Measurements from ENCODE around the gene RAD21L1. TPM values are rescaled to one million over a fixed set of nuclear protein-coding genes. Genes with fewer than 3 reads are reported as not detected.

Gene RAD21L1
- polyA plus RNA-seq, 1 donor from 2014 or later: not detected

DNA sequence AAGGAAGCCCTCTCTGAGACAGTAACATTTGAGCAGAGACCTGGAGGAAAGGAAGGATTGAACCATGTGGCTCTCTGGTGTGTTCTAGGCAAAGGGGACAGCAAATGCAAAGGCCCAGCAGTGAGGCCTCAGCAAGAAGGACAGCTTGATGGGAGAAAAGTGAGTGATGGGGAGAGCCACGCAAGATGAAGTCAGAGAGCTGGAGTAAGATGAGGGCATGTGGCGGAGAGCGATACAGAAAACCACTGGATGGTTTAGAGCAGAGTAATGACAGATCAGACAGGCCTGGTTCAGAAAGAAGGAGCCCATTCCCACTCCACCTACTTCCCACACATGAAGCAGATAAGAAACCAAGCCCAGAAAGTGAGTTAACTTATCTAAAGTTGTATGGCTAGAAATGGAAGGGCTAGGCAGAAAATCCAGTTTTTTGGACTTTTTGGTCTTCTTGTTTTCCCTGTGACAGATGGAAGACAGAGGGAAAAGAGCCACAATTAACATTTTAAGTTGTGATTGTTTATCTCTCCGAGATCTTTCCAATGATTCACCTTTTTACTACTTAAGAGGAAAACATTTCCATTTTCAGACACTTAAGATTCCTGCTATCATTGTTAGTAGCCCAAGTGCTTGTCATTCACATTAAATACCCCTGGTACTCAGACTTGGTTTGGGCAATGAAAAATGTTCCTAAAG lies 39.5 kb downstream of the RAD21L1 start:
- TF ChIP-seq EP300 (conservative IDR thresholded peaks at IDR 0.05; ENCODE audit: poor library complexity, severe bottlenecking) (no peak), MXI1 (conservative IDR thresholded peaks at IDR 0.05; ENCODE audit: poor library complexity, severe bottlenecking) (no peak), EZH2 (IDR thresholded peaks at IDR 0.05; ENCODE audit: borderline replicate concordance, insufficient read depth, low read length, poor library complexity, severe bottlenecking) (no peak), RAD21 (conservative IDR thresholded peaks at IDR 0.05) (no peak), POLR2AphosphoS5 (IDR thresholded peaks at IDR 0.05) (no peak), TAF1 (IDR thresholded peaks at IDR 0.05; ENCODE audit: low read depth) (no peak), SMC3 (conservative IDR thresholded peaks at IDR 0.05; ENCODE audit: poor library complexity) (no peak)
- TF ChIP-seq, protein P1, sequence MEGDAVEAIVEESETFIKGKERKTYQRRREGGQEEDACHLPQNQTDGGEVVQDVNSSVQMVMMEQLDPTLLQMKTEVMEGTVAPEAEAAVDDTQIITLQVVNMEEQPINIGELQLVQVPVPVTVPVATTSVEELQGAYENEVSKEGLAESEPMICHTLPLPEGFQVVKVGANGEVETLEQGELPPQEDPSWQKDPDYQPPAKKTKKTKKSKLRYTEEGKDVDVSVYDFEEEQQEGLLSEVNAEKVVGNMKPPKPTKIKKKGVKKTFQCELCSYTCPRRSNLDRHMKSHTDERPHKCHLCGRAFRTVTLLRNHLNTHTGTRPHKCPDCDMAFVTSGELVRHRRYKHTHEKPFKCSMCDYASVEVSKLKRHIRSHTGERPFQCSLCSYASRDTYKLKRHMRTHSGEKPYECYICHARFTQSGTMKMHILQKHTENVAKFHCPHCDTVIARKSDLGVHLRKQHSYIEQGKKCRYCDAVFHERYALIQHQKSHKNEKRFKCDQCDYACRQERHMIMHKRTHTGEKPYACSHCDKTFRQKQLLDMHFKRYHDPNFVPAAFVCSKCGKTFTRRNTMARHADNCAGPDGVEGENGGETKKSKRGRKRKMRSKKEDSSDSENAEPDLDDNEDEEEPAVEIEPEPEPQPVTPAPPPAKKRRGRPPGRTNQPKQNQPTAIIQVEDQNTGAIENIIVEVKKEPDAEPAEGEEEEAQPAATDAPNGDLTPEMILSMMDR (IDR thresholded peaks at IDR 0.05; ENCODE audit: poor library complexity, severe bottlenecking): no peak
- TF ChIP-seq, protein P2, sequence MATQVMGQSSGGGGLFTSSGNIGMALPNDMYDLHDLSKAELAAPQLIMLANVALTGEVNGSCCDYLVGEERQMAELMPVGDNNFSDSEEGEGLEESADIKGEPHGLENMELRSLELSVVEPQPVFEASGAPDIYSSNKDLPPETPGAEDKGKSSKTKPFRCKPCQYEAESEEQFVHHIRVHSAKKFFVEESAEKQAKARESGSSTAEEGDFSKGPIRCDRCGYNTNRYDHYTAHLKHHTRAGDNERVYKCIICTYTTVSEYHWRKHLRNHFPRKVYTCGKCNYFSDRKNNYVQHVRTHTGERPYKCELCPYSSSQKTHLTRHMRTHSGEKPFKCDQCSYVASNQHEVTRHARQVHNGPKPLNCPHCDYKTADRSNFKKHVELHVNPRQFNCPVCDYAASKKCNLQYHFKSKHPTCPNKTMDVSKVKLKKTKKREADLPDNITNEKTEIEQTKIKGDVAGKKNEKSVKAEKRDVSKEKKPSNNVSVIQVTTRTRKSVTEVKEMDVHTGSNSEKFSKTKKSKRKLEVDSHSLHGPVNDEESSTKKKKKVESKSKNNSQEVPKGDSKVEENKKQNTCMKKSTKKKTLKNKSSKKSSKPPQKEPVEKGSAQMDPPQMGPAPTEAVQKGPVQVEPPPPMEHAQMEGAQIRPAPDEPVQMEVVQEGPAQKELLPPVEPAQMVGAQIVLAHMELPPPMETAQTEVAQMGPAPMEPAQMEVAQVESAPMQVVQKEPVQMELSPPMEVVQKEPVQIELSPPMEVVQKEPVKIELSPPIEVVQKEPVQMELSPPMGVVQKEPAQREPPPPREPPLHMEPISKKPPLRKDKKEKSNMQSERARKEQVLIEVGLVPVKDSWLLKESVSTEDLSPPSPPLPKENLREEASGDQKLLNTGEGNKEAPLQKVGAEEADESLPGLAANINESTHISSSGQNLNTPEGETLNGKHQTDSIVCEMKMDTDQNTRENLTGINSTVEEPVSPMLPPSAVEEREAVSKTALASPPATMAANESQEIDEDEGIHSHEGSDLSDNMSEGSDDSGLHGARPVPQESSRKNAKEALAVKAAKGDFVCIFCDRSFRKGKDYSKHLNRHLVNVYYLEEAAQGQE (IDR thresholded peaks at IDR 0.05; ENCODE audit: borderline replicate concordance): no peak
- Histone ChIP-seq H3K9me2 (ENCODE audit: insufficient read depth, low read length) (no peaks in the 10 kb centered on the region), H3K4me2 (ENCODE audit: low read length) (peak overlapping the region; percentile 34), H3K9me3 (ENCODE audit: low read length) (no peaks in the 10 kb centered on the region), H3K9ac (ENCODE audit: low read length) (peak overlapping the region; percentile 85), H3K36me3 (ENCODE audit: insufficient read depth, low read length) (no peaks in the 10 kb centered on the region), H2AFZ (ENCODE audit: low read depth, low read length) (peak overlapping the region; percentile 52), H4K20me1 (ENCODE audit: insufficient read depth) (no peaks in the 10 kb centered on the region), H3K27ac (ENCODE audit: low read length) (peak overlapping the region; percentile 59), H3F3A (ENCODE audit: insufficient read depth, low read length, poor library complexity, severe bottlenecking) (no peaks in the 10 kb centered on the region), H3K4me3 (ENCODE audit: low read length) (peak overlapping the region; percentile 93), H3K79me2 (replicated peaks; ENCODE audit: insufficient read depth, low read length) (no peaks in the 10 kb centered on the region), H3K27me3 (ENCODE audit: insufficient read depth, low read depth, low read length) (no peaks in the 10 kb centered on the region)

DNA sequence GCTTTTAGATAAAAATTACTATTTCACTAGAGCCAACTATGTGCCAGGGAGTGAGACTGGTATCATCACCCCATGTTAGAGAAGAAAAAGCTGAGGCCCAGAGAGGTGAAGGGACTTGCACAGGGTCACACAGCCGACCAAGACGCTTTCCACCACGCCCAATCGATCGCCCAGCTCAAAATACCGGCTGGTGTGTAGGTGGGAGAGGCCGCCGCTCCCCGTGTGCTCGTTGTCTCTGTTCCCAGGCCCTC lies 40.0 kb downstream of the RAD21L1 start:
- H3K9ac ChIP-seq (ENCODE audit: low read length): peak overlapping the region; percentile 85
- H3K4me3 ChIP-seq (ENCODE audit: low read length): peak overlapping the region; percentile 93
- no peaks in the 10 kb centered on the region for H3F3A ChIP-seq (ENCODE audit: insufficient read depth, low read length, poor library complexity, severe bottlenecking)
- TF ChIP-seq MXI1 (conservative IDR thresholded peaks at IDR 0.05; ENCODE audit: poor library complexity, severe bottlenecking) (no peak), POLR2AphosphoS5 (IDR thresholded peaks at IDR 0.05) (no peak), EP300 (conservative IDR thresholded peaks at IDR 0.05; ENCODE audit: poor library complexity, severe bottlenecking) (no peak), EZH2 (IDR thresholded peaks at IDR 0.05; ENCODE audit: borderline replicate concordance, insufficient read depth, low read length, poor library complexity, severe bottlenecking) (no peak), RAD21 (conservative IDR thresholded peaks at IDR 0.05) (no peak), TAF1 (IDR thresholded peaks at IDR 0.05; ENCODE audit: low read depth) (no peak), SMC3 (conservative IDR thresholded peaks at IDR 0.05; ENCODE audit: poor library complexity) (peak; percentile 10)
- TF ChIP-seq, protein P1 (IDR thresholded peaks at IDR 0.05; ENCODE audit: poor library complexity, severe bottlenecking): no peak
- TF ChIP-seq, protein P2 (IDR thresholded peaks at IDR 0.05; ENCODE audit: borderline replicate concordance): no peak
- H3K27ac ChIP-seq (ENCODE audit: low read length): peak overlapping the region; percentile 59
- no peaks in the 10 kb centered on the region for H4K20me1 ChIP-seq (ENCODE audit: insufficient read depth)
- H3K27me3 ChIP-seq (ENCODE audit: insufficient read depth, low read depth, low read length): no peaks in the 10 kb centered on the region
- H3K4me2 ChIP-seq (ENCODE audit: low read length): peak overlapping the region; percentile 34
- H3K9me2 ChIP-seq (ENCODE audit: insufficient read depth, low read length): no peaks in the 10 kb centered on the region
- no peaks in the 10 kb centered on the region for H3K9me3 ChIP-seq (ENCODE audit: low read length)
- no peaks in the 10 kb centered on the region for H3K79me2 ChIP-seq (replicated peaks; ENCODE audit: insufficient read depth, low read length)
- H3K36me3 ChIP-seq (ENCODE audit: insufficient read depth, low read length): no peaks in the 10 kb centered on the region
- H2AFZ ChIP-seq (ENCODE audit: low read depth, low read length): peak overlapping the region; percentile 52

Data from neural cell (in vitro differentiated cells).